Measurements from ENCODE around the gene IL19. TPM values are rescaled to one million over a fixed set of nuclear protein-coding genes. Genes with fewer than 3 reads are reported as not detected.

Gene IL19
- total RNA-seq, 1 experiment from 2014 or later: not detected

- H3K9me3 Mint-ChIP-seq (ENCODE audit: unreplicated experiment): no peaks in the 10 kb centered on the region
- CTCF ChIA-PET: interaction anchor here (0.6 to 2.4 kb wide), 14 partner anchors 10 to 209 kb away, joined by 3 to 12 read pairs (median 3); partner anchors contain the start of genes DYRK3 and IL20
- no peak within 1 kb of the TSS for H3K27ac Mint-ChIP-seq (ENCODE audit: low read depth, unreplicated experiment)
- no peak for TF ChIP-seq CTCF (IDR thresholded peaks at IDR 0.05; ENCODE audit: unreplicated experiment)
- POLR2A ChIA-PET: interaction anchor here (1.0 to 1.1 kb wide), 3 partner anchors 14 to 86 kb away, joined by 3 read pairs; no protein-coding TSS in a partner anchor
- no peaks in the 10 kb centered on the region for H3K4me1 Mint-ChIP-seq (ENCODE audit: insufficient read depth, unreplicated experiment)
- DNase-seq (ENCODE audit: unreplicated experiment): no peak
- H3K36me3 Mint-ChIP-seq (ENCODE audit: insufficient read depth, unreplicated experiment): no peaks in the 10 kb centered on the region
- H3K27me3 Mint-ChIP-seq (ENCODE audit: insufficient read depth, unreplicated experiment): peaks cover 52% of the 10 kb centered on the region
- intact Hi-C loops (cut with micrococcal nuclease): no loop called here
- no peak within 1 kb of the TSS for H3K4me3 Mint-ChIP-seq (ENCODE audit: unreplicated experiment)
- no TSS peak for BruUV-seq (replicated peaks)
Observed at GRCh38 chr1:206772243-206772937, 1.8 kb downstream of the IL19 start, which contains the start of gene IL10. Gene IL10 (minus strand): TSS chr1:206772494. CDS start chr1:206772435, 59 bp downstream.

GRCh38 chr1:206774093-206774492 lies 3.5 kb downstream of the IL19 start:
- ChIA-PET POLR2A (interaction anchor here (1.4 kb wide), 1 partner anchor 180 kb away, joined by 3 read pairs; no protein-coding TSS in a partner anchor), CTCF (interaction anchor here (0.6 to 2.4 kb wide), 3 partner anchors 13 to 140 kb away, joined by 3 to 12 read pairs (median 5); partner anchors contain the start of gene DYRK3)
- Mint-ChIP-seq H3K4me1 (ENCODE audit: insufficient read depth, unreplicated experiment) (no peaks in the 10 kb centered on the region), H3K9me3 (ENCODE audit: unreplicated experiment) (no peaks in the 10 kb centered on the region), H3K4me3 (ENCODE audit: unreplicated experiment) (no peak overlapping the region), H3K36me3 (ENCODE audit: insufficient read depth, unreplicated experiment) (no peaks in the 10 kb centered on the region), H3K27me3 (ENCODE audit: insufficient read depth, unreplicated experiment) (peaks cover 52% of the 10 kb centered on the region), H3K27ac (ENCODE audit: low read depth, unreplicated experiment) (no peak overlapping the region)
- DNase-seq (ENCODE audit: unreplicated experiment): no peak
- TF ChIP-seq CTCF (IDR thresholded peaks at IDR 0.05; ENCODE audit: unreplicated experiment): no peak
- BruUV-seq (replicated peaks): no TSS peak
- intact Hi-C loops (cut with micrococcal nuclease): no loop called here

- POLR2A ChIA-PET: interaction anchor here (1.3 to 1.8 kb wide), 3 partner anchors 8 to 14 kb away, joined by 4 read pairs; no protein-coding TSS in a partner anchor
- H3K36me3 Mint-ChIP-seq (ENCODE audit: insufficient read depth, unreplicated experiment): no peaks in the 10 kb centered on the region
Observed at GRCh38 chr1:206776229-206776628, 5.7 kb downstream of the IL19 start.

More at GRCh38 chr1:206776229-206776628, 5.7 kb downstream of the IL19 start:
- intact Hi-C loops (cut with micrococcal nuclease): no loop called here
- CTCF ChIA-PET: interaction anchor here (0.6 to 2.6 kb wide), 5 partner anchors 11 to 242 kb away, joined by 3 to 8 read pairs (median 4); no protein-coding TSS in a partner anchor
- Mint-ChIP-seq H3K27ac (ENCODE audit: low read depth, unreplicated experiment) (no peak overlapping the region), H3K4me1 (ENCODE audit: insufficient read depth, unreplicated experiment) (no peaks in the 10 kb centered on the region), H3K4me3 (ENCODE audit: unreplicated experiment) (no peak overlapping the region), H3K27me3 (ENCODE audit: insufficient read depth, unreplicated experiment) (peaks cover 41% of the 10 kb centered on the region), H3K9me3 (ENCODE audit: unreplicated experiment) (no peaks in the 10 kb centered on the region)
- no TSS peak for BruUV-seq (replicated peaks)
- no peak for TF ChIP-seq CTCF (IDR thresholded peaks at IDR 0.05; ENCODE audit: unreplicated experiment)
- DNase-seq (ENCODE audit: unreplicated experiment): no peak
